H9 (cell line): Measurements from ENCODE around the gene MRPL3. TPM values are rescaled to one million over a fixed set of nuclear protein-coding genes. Genes with fewer than 3 reads are reported as not detected.

Experiments
- DNase-seq: peaks from one replicate; pipeline ENCODE4 v3.0.0-alpha.2; 2017
- H2AFZ ChIP-seq: one replicate; pipeline ENCODE4 v1.6.1; 2013; ENCODE audit warnings: mild to moderate bottlenecking, low read length, control low read depth, moderate library complexity
- H2AK5ac ChIP-seq: 2 replicates; pipeline ENCODE4 v1.6.1; 2013; ENCODE audit warnings: low read length, control low read depth, mixed read lengths; ENCODE audit not compliant: insufficient read length
- H2BK120ac ChIP-seq: one replicate; pipeline ENCODE4 v1.6.1; 2013; ENCODE audit warnings: low read depth, mild to moderate bottlenecking, low read length, control low read depth, inconsistent platforms; ENCODE audit not compliant: poor library complexity, severe bottlenecking
- H2BK12ac ChIP-seq: 2 replicates; pipeline ENCODE4 v1.6.1; 2013; ENCODE audit warnings: low read length, control low read depth, mixed read lengths, low read depth; ENCODE audit not compliant: insufficient read length
- H2BK15ac ChIP-seq: 2 replicates; pipeline ENCODE4 v1.6.1; 2013; ENCODE audit warnings: low read depth, low read length, control low read depth
- H2BK20ac ChIP-seq: one replicate; pipeline ENCODE4 v1.6.1; 2013; ENCODE audit warnings: low read depth, mild to moderate bottlenecking, low read length, control low read depth, inconsistent platforms; ENCODE audit not compliant: poor library complexity, severe bottlenecking
- H2BK5ac ChIP-seq: 2 replicates; pipeline ENCODE4 v1.6.1; 2013; ENCODE audit warnings: low read length, control low read depth, mixed read lengths; ENCODE audit not compliant: insufficient read length
- H3K14ac ChIP-seq: 2 replicates; pipeline ENCODE4 v1.6.1; 2013; ENCODE audit warnings: low read length, control low read depth; ENCODE audit not compliant: insufficient read depth
- H3K18ac ChIP-seq: 2 replicates; pipeline ENCODE4 v1.6.1; 2013; ENCODE audit warnings: low read depth, mild to moderate bottlenecking, mixed read lengths, low read length, control low read depth; ENCODE audit not compliant: insufficient read length
- H3K23ac ChIP-seq: 2 replicates; pipeline ENCODE4 v1.6.1; 2013; ENCODE audit warnings: low read length, control low read depth, mixed read lengths, low read depth; ENCODE audit not compliant: insufficient read length
- H3K23me2 ChIP-seq: 2 replicates; pipeline ENCODE4 v1.6.1; 2013; ENCODE audit warnings: low read depth, mild to moderate bottlenecking, mixed read lengths, low read length, control low read depth; ENCODE audit not compliant: insufficient read length, poor library complexity, severe bottlenecking
- H3K27ac ChIP-seq: 2 replicates; pipeline ENCODE4 v1.5.1; 2013; ENCODE audit warnings: low read length, control low read depth, mixed read lengths, low read depth; ENCODE audit not compliant: insufficient read length
- H3K27me3 ChIP-seq: 2 replicates; pipeline ENCODE4 v1.6.1; 2013; ENCODE audit warnings: low read length, control low read depth, inconsistent platforms; ENCODE audit not compliant: insufficient read depth
- H3K4ac ChIP-seq: 2 replicates; pipeline ENCODE4 v1.6.1; 2013; ENCODE audit warnings: low read depth, mild to moderate bottlenecking, control low read depth, inconsistent platforms, low read length, moderate library complexity
- H3K4me1 ChIP-seq: 2 replicates; pipeline ENCODE4 v1.6.1; 2013; ENCODE audit warnings: low read length, control low read depth, inconsistent platforms; ENCODE audit not compliant: insufficient read depth
- H3K4me2 ChIP-seq: 2 replicates; pipeline ENCODE4 v1.6.1; 2013; ENCODE audit warnings: low read length, control low read depth, mixed read lengths; ENCODE audit not compliant: insufficient read length, insufficient read depth
- H3K56ac ChIP-seq: 2 replicates; pipeline ENCODE4 v1.6.1; 2013; ENCODE audit warnings: low read depth, mild to moderate bottlenecking, mixed read lengths, low read length, control low read depth; ENCODE audit not compliant: insufficient read length
- H3K79me1 ChIP-seq: 2 replicates; pipeline ENCODE4 v1.6.1; 2013; ENCODE audit warnings: low read depth, mild to moderate bottlenecking, moderate library complexity, low read length, control low read depth, inconsistent platforms; ENCODE audit not compliant: insufficient read depth, poor library complexity, severe bottlenecking
- H3K79me2 ChIP-seq: 2 replicates; pipeline ENCODE4 v1.6.1; 2013; ENCODE audit warnings: low read length, control low read depth, inconsistent platforms; ENCODE audit not compliant: insufficient read depth
- H3K9ac ChIP-seq: 2 replicates; pipeline ENCODE4 v1.6.1; 2013; ENCODE audit warnings: low read length, control low read depth, mixed read lengths; ENCODE audit not compliant: insufficient read length; ENCODE audit errors: extremely low read depth
- H3K9me3 ChIP-seq: one replicate; pipeline ENCODE4 v1.6.1; 2013; ENCODE audit warnings: low read depth, low read length, inconsistent platforms; ENCODE audit not compliant: control insufficient read depth
- H3T11ph ChIP-seq: one replicate; pipeline ENCODE4 v1.6.1; 2013; ENCODE audit warnings: mild to moderate bottlenecking, low read length, control low read depth, inconsistent platforms
- H4K20me1 ChIP-seq: one replicate; pipeline ENCODE4 v1.6.1; 2013; ENCODE audit not compliant: control insufficient read depth, insufficient read length, insufficient read depth
- H4K5ac ChIP-seq: 2 replicates; pipeline ENCODE4 v1.6.1; 2013; ENCODE audit warnings: low read depth, mild to moderate bottlenecking, mixed read lengths, low read length, control low read depth; ENCODE audit not compliant: insufficient read length
- H4K8ac ChIP-seq: replicated peaks from 2 replicates; pipeline ENCODE4 v1.6.1; 2013; ENCODE audit warnings: low read length, control low read depth, mixed read lengths, low read depth; ENCODE audit not compliant: insufficient read length
- H4K91ac ChIP-seq: 2 replicates; pipeline ENCODE4 v1.6.1; 2013; ENCODE audit warnings: low read depth, mild to moderate bottlenecking, moderate library complexity, mixed read lengths, low read length, control low read depth; ENCODE audit not compliant: insufficient read length
- H3K27ac Mint-ChIP-seq, 3 experiments: 2 replicates in 2 of 3; 3 replicates in 1 of 3; pipeline ENCODE4 v1.8.0; 2020 to 2021; ENCODE audit warnings: mixed read lengths in 3 of 3, mild to moderate bottlenecking in 1 of 3, moderate library complexity in 1 of 3
- H3K27me3 Mint-ChIP-seq: 2 replicates; pipeline ENCODE4 v1.8.0; 2021; ENCODE audit warnings: low read depth, mild to moderate bottlenecking, moderate library complexity, mixed read lengths
- H3K36me3 Mint-ChIP-seq, 3 experiments: 2 replicates in 2 of 3; 3 replicates in 1 of 3; pipeline ENCODE4 v1.8.0; 2020 to 2021; ENCODE audit warnings: low read depth in 3 of 3, mixed read lengths in 3 of 3; ENCODE audit not compliant: insufficient read depth in 1 of 3
- H3K4me1 Mint-ChIP-seq, 2 experiments: 2 replicates each; pipeline ENCODE4 v1.8.0; 2020; ENCODE audit warnings: mixed read lengths in 2 of 2
- H3K4me3 Mint-ChIP-seq, 2 experiments: 2 replicates in 1 of 2; 3 replicates in 1 of 2; pipeline ENCODE4 v1.8.0; 2020 to 2021; ENCODE audit warnings: mild to moderate bottlenecking in 2 of 2, mixed read lengths in 2 of 2, moderate library complexity in 1 of 2
- H3K9me3 Mint-ChIP-seq, 2 experiments: 2 replicates in 1 of 2; 3 replicates in 1 of 2; pipeline ENCODE4 v1.8.0; 2020; ENCODE audit warnings: mild to moderate bottlenecking in 2 of 2, mixed read lengths in 2 of 2, moderate library complexity in 1 of 2
- CTCF ChIP-seq: fragments of 200-600 bp; sonication (generic); conservative IDR thresholded peaks from 3 replicates; pipeline ENCODE4 v1.8.0; 2021; ENCODE audit warnings: antibody characterized with exemption, mild to moderate bottlenecking
- WGBS: extraction: QIAGEN DNeasy Blood & Tissue Kit; methylation state at CpG from one replicate; pipeline ENCODE4 v1.1.7; 2013; ENCODE audit warnings: missing lambda C conversion rate, low lambda C conversion rate, mixed read lengths; ENCODE audit not compliant: insufficient read length; ENCODE audit errors: extremely low coverage; 5-methylcytosine and 5-hydroxymethylcytosine counted together
- total RNA-seq: library from RNA; stranded (reverse); gene quantifications from 2 replicates; pipeline ENCODE4 v1.2.1, GENCODE V29; 2021

The MRPL3 gene
- total RNA-seq, 1 experiment from 2014 or later, result 154 TPM

- H4K5ac ChIP-seq, result no peak overlapping the region
- H4K20me1 ChIP-seq, result no peaks in the 10 kb centered on the region
- H3K27ac ChIP-seq, result no peak overlapping the region
- H2BK15ac ChIP-seq, result no peak overlapping the region
- H3K23me2 ChIP-seq, result no peaks in the 10 kb centered on the region
- TF ChIP-seq CTCF, result no peak
- H3K4ac ChIP-seq, result no peak overlapping the region
- H2AK5ac ChIP-seq, result no peak overlapping the region
- 0 out of 5 replicates have a peak, but pooled peaks cover 0 to 1% of the 10 kb centered on the region in 2 experiments for H3K9me3 Mint-ChIP-seq
- no peaks in the 10 kb centered on the region for H3K9me3 ChIP-seq
- no peak overlapping the region for H2BK12ac ChIP-seq
- no peak overlapping the region for H2BK120ac ChIP-seq
- H3K27ac Mint-ChIP-seq, result no peak overlapping the region
- H3K9ac ChIP-seq, result no peak overlapping the region
- no peak overlapping the region for H2BK5ac ChIP-seq
- no peak overlapping the region for H3K4me2 ChIP-seq
- H3K36me3 Mint-ChIP-seq, result peaks cover 0 to 2% (median 0%) of the 10 kb centered on the region in 3 experiments; a peak in 2 of 7 replicates
- no peaks in the 10 kb centered on the region for H3K4me1 ChIP-seq
- no peak overlapping the region for H4K91ac ChIP-seq
- no CpG with 5 or more reads among the region's 4 CpGs for WGBS
- no peak for DNase-seq
- H2BK20ac ChIP-seq, result no peak overlapping the region
- H3K27me3 Mint-ChIP-seq, result no peaks in the 10 kb centered on the region
- H4K8ac ChIP-seq, result no peak overlapping the region
- no peaks in the 10 kb centered on the region for H3K79me1 ChIP-seq
- H2AFZ ChIP-seq, result no peak overlapping the region
- H3K14ac ChIP-seq, result no peak overlapping the region
- no peaks in the 10 kb centered on the region for H3K4me1 Mint-ChIP-seq
- no peaks in the 10 kb centered on the region for H3K79me2 ChIP-seq
- no peak overlapping the region for H3K18ac ChIP-seq
- H3K4me3 Mint-ChIP-seq, result no peak overlapping the region
- H3K23ac ChIP-seq, result no peak overlapping the region
- no peak overlapping the region for H3K56ac ChIP-seq
- no peak overlapping the region for H3T11ph ChIP-seq
- no peaks in the 10 kb centered on the region for H3K27me3 ChIP-seq
Measured at GRCh38 chr3:131453533-131453932, 49.2 kb downstream of the MRPL3 start.
